Jurkat, Clone E6-1 (cell line): ENCODE measurements around the gene DSCAML1.

ENCODE experiments used
- DNase-seq: peaks from one replicate; pipeline ENCODE4 v3.0.0-alpha.2; 2011; ENCODE audit warnings: low read depth, low spot score
- H3K4me3 ChIP-seq: 2 replicates; pipeline ENCODE4 v1.5.1; 2011; ENCODE audit warnings: mild to moderate bottlenecking, low read length, control low read depth, moderate library complexity

The DSCAML1 gene

DNA sequence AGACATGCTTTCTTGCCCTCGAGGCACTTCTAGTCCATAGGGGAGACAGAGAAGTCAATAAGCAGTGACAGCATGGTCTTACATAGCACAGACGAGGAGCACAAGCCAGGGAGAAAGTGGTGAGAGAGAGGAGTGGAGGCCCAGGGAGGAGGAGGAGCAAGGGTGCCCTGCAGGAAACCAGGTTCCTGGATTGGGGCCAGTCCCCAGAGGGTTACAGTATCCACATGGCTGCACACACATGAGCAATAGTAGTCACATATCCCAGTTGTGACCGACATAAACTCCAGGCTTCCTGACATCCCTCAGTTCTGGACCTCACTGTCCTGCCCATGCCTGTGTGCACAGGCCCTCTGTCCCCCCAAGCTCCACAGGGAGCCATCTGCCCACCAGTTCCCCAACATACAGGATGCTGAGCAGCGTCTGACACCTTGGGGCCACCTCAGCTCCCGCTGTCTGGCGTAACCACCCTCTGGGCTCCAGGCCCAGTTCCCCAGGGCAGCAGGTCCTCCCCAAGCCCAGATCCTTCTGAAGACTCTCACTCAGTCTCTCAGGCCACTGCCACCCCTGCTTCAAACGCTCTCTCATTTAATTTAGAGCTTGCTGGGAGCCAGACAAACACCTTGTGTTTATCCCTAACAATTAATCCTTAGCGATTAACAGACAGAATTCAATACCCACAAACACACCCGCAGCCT is 53.7 kb downstream of the DSCAML1 start:
- no peak for DNase-seq
- H3K4me3 ChIP-seq = no peak overlapping the region

DNA sequence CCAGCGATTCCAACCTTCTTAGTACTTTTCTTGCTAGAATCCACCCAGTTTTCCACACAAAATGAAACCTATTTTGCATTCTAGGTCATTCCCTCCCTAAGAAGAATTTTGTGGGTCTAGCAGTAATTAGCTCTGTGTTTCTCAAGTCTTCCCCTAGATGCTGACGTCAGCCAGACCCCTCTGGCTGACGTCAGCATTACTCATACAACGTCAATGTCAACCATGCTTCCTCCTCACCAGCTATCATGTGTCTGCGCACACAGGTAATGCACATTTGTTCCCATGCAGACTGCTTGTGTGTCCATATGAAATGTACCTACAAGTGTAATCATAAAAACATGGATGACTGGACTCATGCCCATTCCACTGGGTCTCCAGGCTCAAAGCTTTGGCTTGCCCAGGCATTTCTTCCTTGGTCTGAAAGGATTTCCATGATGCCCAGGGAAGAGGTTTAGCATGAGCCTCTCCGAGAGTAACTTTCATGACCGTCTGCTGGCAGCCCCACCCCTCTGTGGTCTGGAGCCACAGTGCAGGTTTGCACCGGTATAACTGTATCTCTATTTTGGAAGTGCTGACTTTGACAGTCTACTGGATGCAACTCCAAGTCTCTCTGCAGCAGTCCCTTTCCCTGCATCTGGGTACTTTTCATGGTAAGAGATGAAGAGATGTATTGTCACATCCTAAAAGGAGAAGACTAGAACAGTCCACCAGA is 58.6 kb downstream of the DSCAML1 start:
- H3K4me3 ChIP-seq = no peak overlapping the region
- no peak for DNase-seq

DNA sequence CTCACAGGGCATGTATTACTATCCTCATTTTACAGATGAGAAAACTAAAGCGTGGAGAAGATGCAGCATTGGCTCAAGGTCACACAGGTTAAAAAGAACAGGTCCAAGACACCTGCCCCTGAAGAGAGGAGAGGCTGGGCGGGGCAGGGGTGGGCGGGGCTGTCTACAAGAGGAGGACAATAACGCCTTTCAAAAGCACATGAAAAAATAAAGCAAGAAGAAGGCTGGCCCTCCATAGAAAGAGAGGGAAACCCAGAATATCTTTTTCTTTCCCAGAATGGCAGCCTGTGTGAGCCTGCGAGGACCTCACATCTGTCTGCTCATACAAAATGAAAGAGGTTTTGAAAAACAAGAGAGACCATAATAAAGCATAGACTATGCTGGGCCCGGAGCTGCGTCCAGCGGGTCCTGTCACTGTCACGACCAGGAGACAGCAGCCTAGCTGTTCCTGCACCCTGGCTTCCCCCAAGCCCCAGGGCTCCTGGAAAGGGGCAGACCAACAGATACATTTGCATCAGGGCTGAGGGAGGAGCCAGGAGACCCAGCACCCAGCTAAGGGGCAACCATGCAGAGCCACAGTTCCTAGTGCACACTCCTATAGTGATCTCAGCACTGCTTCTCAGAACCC is 61.6 kb downstream of the DSCAML1 start:
- H3K4me3 ChIP-seq = no peak overlapping the region
- no peak for DNase-seq

DNA sequence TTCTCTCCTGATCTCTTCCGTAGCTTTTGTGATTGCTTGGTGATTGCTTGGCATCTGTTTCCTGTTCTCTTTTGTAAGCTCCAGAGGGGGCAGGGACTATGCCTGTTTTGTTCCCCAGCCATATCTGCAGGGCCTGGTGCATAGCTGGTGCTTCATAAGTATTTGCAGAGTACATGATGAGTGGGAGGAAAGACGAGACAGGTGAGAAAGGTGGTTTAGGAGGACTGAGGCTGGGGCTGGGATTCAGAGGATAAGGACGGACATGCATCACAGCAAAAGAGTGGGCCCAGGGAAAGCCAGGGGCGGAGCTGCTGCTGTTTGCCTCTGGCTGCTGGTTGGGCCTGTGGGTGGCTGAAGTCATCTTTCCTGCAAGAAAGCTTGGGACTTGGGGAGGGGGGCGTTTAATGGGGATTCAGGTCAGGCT is 62.4 kb downstream of the DSCAML1 start:
- no peak overlapping the region for H3K4me3 ChIP-seq
- peak; percentile 16 for DNase-seq

DNA sequence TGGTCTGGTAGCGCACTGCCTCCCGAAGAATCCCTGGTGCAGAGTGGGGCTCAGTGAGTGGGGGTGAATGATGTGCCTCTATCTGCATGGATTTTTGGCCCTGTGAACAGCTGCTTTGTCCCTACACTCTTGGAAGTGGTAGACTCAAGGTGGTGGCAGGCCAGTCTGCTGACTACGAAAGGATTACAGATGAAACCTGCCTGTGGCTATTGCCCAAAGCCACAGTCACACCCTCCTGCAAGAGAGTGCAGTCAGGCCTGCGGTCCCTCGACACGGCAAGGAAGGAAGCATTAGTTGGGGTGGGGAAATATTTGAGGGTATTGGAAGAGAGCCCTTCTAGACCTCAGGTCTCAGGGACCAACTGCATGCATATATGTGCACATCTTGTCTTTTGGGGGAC is 63.7 kb downstream of the DSCAML1 start:
- H3K4me3 ChIP-seq = no peak overlapping the region
- DNase-seq = no peak

DNA sequence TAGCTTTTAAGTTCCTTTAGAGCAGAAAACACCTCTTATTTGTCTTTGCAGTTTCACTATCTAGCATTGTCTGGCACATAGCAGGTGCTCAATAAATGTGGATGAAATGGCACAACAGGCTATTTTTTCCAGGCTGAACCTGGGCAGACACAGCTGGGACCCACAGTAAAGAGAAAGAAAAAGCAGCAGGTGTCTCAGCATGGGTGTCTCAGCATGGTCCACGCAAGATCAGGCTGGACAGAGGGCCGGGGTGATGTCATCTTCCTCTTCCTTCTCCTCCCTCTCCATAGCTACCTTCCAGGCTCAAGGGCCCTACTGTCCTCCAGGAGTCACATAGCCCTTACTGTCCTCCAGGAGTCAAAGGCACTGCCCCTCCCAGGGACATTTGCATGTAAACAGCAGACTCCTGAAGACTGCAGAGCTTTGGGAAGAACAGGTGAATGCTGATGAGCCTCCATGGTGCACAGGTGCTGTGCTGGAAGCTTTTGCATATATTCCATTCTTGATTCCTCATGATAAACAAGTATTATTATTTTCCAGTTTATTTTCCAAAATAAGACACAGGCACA is 65.2 kb downstream of the DSCAML1 start:
- no peak overlapping the region for H3K4me3 ChIP-seq
- DNase-seq = no peak

DNA sequence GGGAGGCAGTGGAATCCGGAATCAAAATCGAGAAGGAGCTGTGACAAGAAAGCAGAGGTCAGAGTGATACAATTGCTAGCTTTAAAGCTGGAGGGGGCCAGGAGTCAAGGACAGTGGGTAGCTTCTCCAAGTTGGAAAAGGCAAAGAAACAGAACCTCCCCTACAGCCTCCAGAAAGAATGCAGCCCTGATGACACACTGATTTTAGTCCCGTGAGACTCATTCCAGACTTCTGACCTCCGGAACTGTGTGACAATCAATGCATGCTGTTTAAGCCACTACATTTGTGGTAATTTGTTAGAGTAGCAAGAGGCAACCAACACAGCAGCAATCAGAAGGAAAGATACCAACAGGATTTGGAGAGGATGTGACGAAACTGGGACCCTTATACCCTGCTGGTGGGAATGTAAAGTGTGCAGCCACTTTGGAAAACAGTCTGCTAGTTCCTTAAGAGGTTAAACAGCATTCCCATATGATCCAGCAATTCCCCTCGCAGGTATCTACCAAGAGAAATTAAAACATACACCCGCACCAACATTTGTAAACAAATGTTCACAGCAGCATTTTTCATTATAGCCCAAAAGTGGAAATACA is 66.7 kb downstream of the DSCAML1 start:
- DNase-seq = no peak
- no peak overlapping the region for H3K4me3 ChIP-seq

DNA sequence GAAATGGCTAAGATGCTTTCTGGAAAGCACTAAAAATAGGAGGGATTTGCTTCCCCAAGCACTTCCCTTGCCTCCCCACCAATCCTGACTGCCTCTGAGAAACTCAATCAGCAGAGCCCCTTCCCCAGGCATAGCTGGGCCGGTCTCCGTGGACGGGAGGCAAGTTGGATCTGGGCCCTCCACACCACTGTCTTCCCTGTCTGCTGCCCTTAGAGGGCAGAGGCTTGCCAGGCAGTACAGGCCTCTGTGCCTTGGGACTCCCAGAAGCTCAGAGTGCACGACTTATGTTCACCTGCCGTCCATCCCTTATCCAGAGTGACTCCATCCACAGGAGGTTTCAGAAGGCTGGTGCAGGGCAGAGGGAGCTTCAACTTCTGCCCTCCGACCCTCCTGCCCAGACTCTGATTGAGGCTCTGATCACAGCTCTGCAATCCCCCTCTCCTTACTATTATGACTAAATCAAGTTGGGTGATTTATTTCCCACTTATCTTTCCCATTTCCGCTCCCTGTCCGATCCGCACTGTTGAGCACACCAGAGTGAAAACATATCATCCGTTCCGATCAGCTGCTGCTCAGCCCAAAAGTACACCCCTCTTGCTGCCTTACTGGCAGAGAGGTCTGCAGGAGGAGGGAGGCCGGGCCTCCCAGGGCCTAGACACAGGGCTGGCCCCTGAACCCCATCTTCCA is 71.8 kb downstream of the DSCAML1 start:
- no peak for DNase-seq
- H3K4me3 ChIP-seq = no peak overlapping the region

DNA sequence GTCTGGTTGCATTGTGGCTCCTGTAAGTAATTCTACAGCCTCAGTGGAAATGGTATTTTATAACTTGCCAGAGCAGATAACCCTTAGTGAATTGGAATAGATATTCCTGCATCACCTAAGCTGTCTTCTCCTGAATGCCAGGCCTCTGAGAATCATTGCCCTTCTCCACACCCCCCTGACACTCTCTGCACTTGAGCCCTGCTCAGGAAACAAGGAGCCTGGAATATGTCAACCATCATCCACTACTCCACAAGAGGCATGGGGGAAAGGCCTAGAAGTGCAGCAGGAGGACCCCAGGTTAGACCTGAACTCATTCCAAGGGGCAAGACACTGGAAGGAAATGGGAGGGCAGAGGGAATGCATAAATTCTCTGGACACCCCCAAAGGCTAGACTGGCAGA is 72.4 kb downstream of the DSCAML1 start:
- no peak for DNase-seq
- H3K4me3 ChIP-seq = no peak overlapping the region

DNA sequence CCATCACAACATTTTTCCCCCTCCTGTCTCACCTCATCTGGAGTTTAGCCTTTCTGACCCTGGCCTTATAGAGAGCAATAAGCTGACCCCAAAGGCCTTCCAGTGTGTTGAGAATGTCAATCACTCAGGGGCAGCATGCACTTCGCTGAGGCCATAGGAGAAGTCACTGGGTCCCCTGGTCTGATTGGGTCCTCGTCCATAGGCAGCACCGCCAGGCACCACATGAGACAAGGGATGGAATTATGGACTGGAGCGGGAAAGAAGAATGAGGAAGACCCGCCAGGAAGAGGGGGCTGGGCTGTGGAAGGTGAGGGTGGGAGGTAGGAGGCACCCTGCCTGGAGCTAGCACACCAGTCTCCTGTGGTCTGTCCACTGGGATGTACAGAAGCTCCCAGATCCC is 72.9 kb downstream of the DSCAML1 start:
- no peak for DNase-seq
- no peak overlapping the region for H3K4me3 ChIP-seq

DNA sequence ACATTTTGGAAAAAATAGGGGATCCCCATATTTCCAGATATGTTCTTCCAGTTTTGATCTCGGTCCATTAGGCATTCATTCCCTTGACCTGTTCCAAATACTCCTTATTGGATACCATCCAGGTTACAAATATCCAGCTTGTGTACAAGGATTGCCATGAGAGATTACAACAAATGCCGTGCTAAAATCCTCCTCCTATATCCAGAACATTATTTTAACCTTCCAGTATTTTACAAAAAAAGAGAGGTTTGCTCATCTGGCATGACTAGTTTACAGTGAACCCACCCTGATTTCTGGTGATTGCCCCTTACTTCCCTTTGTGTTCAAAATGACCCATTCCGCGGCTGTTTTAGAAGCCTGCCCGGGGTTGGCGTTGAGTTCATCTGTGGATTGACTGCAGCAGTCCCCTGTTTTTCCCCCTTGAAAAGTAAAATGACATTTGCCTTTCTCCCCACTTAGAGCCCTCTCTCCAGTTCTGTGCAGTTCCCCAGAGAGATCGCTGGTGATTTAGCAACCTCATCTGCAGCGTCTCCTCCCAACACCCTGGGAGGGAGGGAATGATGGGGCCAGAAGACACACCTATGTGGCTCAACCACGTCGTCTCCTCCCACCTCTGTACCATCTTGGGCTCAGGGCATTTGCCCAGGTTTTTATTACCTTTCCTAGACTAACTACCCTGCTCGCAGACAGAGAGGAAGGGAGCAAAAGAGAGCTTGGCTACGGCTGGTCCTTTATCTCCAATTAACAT is 73.6 kb downstream of the DSCAML1 start:
- H3K4me3 ChIP-seq = no peak overlapping the region
- no peak for DNase-seq

DNA sequence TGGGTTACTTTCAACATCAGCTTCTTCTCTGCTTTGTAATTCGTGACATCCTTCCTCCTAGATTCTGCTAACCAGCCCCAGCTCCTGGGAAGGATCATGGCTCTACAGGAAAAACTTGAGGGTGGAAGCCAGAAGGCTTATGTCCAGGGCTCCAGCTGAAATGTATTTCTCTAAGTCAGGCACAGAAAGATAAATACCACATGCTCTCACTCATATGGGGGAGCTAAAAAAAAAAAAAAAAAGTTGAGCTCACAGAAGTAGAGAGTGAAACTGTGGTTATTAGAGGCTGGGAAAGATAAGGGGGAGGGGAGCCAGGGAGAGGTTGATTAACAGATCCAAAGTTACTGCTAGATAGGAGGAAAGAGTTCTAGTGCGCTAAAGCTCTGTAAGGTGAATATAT is 74.9 kb downstream of the DSCAML1 start:
- no peak overlapping the region for H3K4me3 ChIP-seq

DNA sequence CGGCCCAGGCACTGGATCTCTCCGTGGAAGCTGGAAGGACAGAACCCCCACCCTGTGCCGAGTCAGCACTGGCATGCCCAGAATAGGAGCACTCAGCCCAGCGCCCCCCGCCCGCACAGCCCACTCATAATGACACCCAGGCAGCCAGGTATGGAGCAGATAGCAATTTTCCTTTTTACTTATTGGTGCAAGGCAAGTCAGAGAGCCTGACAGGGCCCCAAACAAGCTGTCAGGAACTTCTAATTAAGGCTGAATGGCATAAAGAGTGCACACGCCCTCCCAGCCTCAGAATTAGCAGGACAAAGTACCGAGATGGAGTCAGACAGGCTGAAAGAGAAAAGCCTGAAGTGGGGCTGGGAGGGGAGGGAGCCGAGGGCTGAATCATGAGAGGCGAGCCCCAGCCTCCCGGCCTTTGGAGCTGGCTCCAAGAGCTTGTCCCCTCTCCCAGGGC is 76.9 kb downstream of the DSCAML1 start:
- no peak overlapping the region for H3K4me3 ChIP-seq
- DNase-seq = no peak

More for the DNA sequence above, 74.9 kb downstream of the DSCAML1 start:
- DNase-seq = no peak

DNA sequence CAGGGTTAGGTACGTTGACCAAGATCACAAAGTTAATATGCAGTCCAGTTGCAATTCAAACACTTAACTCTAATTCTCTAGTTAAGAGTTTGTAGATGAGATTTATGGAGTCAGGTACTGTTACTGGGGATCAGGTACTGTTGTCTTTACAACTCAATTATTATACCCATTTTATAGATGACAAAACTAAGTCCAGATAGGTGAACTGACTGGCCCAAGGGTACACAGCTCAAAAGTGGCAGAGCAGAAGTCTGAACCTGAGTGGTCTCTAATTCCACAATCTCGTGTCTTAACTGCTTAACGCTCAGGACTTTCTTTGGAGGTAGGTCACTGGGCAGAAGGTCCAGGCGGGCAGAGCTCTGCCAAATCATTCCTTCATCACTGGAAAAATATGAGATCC is 77.5 kb downstream of the DSCAML1 start:
- no peak for DNase-seq
- H3K4me3 ChIP-seq = no peak overlapping the region

DNA sequence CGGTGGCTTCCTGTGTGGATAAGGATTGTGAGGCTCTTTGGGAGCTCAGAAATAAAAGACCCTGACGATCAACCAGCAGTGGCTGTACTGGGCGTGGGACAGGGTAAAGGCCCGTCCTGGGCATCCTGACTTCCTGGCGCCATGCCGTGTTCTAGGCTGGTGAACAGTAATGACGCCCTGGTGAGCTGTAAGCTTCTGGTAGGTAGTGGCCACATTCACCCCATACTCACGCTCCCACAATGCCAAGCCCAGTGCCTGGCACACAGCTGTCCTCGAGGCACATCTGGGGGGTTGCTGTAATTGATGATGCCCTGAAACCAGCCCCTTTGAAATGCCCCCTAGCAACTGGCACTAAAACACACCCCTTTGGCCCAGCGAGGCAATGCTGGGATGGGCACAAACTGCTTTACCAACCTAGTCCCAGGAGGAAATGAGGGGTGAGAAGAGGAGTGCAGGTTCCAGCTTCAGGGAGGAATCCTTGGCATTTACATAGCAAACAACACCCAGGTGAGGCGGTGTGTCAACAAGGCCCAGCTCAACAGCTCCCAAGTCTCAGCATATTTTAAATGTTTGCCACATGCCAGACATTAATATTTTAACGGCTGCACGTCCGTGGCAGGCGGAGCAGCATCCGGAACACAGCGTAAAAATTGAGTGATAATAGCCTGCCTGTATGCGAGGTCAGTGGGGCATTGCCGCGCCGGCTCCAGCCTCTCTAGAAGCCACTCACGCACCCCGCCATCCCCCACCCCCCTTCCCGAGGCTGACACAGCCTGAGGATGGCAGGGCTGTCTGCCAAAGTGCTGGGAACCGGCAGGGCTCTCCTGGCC is 79.3 kb downstream of the DSCAML1 start:
- no peak overlapping the region for H3K4me3 ChIP-seq
- no peak for DNase-seq

DNA sequence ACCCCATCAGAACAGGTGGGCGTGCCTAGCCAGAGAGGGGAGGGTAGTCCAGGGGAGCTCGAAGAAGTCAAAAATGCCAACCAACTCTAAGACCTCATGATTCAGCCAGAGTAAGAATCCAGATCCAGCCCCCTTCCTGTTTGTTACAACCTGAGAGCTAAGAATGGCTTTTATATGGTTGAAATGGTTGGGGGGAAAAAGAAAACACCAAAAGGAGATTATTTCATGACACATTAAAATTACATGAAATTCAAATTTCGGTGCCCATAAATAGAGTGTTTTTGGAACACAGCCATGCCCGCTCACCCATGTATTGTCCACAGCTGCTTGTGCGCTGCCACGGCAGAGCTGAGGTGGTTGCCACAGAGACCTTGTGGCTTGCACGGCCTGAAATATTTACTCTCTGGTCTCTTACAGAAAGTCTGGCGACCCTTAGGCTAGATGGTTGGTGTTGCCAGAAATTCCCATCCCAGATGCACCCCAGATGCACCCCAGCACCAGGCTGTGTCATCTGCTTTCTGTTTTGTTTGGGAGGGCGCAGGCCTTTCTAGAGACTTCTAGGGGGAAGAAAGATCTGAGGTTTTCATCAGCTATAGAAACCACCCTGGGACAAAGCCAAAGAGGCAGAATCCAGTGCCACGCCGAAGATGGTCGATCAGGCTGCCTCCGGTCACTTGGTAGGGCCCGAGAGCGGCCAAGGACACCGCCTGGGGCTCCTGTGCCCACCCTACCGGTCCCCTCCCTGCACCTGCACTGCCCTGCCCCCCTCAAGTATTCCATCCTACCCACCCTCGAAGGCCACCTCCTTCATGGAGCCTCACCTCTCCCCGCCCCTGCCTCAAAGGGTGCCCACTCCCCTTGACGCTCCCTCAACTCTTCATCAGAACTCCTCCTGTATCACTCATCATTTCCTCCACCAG is 80.2 kb downstream of the DSCAML1 start:
- H3K4me3 ChIP-seq = no peak overlapping the region
- DNase-seq = no peak

DNA sequence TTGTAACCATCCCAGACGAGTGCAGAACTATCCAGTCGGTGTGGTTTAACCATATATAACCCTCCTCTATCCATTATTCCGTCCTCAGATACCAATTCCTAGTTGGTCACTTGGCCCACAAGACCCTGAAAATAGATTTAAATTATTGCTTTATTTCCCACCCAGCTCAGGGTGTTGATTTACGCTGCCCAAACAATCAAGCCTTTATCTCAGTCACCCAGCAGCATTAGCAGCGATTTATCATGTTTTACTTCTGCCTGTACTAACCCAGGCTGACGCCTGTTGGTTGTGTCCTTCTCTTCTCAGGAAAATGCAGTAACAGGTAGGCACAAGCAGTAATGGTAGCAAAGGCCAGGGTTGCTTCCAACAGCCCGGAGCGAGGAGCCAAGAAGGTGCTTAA is 81.2 kb downstream of the DSCAML1 start:
- no peak overlapping the region for H3K4me3 ChIP-seq
- DNase-seq = no peak
